ELF-1 (cell line): ENCODE results near the gene RPP40.
A peak's percentile ranks its signal among the peaks of the same experiment; 100 is the strongest.
"Not testable (repeated sequence)": the region's sequence is repeated elsewhere in the genome, so short reads cannot be mapped to it uniquely, and the experiment has no call there.

ENCODE experiments used
- DNase-seq: peaks from one replicate; pipeline ENCODE4 v3.0.0-alpha.2; 2016; ENCODE audit warnings: low read depth, low spot score

RPP40 gene

GRCh38 chr6:5003604-5004372, at the start of gene RPP40:
Gene RPP40, minus strand, starts transcription at chr6:5004037. Its CDS starts 35 bp downstream, at chr6:5004002.
- DNase-seq = peak; percentile 98

GRCh38 chr6:5053038-5053437, 49.2 kb upstream of the RPP40 start:
- no peak for DNase-seq

GRCh38 chr6:5051394-5051793, 47.6 kb upstream of the RPP40 start:
- DNase-seq = no peak

- DNase-seq = no peak
Measured at GRCh38 chr6:5050009-5050408, 46.2 kb upstream of the RPP40 start.

- DNase-seq = no peak
Measured at GRCh38 chr6:5046430-5046829, 42.6 kb upstream of the RPP40 start.

- no peak for DNase-seq
Measured at GRCh38 chr6:5045416-5045815, 41.6 kb upstream of the RPP40 start.

GRCh38 chr6:5044866-5045265, 41.0 kb upstream of the RPP40 start:
- DNase-seq = no peak

- DNase-seq = no peak
Measured at GRCh38 chr6:5042436-5042835, 38.6 kb upstream of the RPP40 start.

- DNase-seq = no peak
Measured at GRCh38 chr6:5041955-5042354, 38.1 kb upstream of the RPP40 start.

GRCh38 chr6:5036269-5036668, 32.4 kb upstream of the RPP40 start:
- peak; percentile 87 for DNase-seq

GRCh38 chr6:5034736-5035135, 30.9 kb upstream of the RPP40 start:
- peak; percentile 78 for DNase-seq

- DNase-seq = no peak
Measured at GRCh38 chr6:5034328-5034727, 30.5 kb upstream of the RPP40 start.

- DNase-seq = not testable (repeated sequence)
Measured at GRCh38 chr6:5033214-5033904, 29.5 kb upstream of the RPP40 start.

GRCh38 chr6:5032706-5033105, 28.9 kb upstream of the RPP40 start:
- peak; percentile 79 for DNase-seq

GRCh38 chr6:5031150-5031549, 27.3 kb upstream of the RPP40 start:
- no peak for DNase-seq

- peak; percentile 94 for DNase-seq
Measured at GRCh38 chr6:5030596-5031136, 26.8 kb upstream of the RPP40 start.

GRCh38 chr6:5029609-5030008, 25.8 kb upstream of the RPP40 start:
- no peak for DNase-seq

- no peak for DNase-seq
Measured at GRCh38 chr6:5028921-5029320, 25.1 kb upstream of the RPP40 start.

GRCh38 chr6:5028301-5028700, 24.5 kb upstream of the RPP40 start:
- no peak for DNase-seq

GRCh38 chr6:5025911-5026819, 22.3 kb upstream of the RPP40 start:
- peak; percentile 90 for DNase-seq

GRCh38 chr6:5023923-5024322, 20.1 kb upstream of the RPP40 start:
- no peak for DNase-seq

- DNase-seq = no peak
Measured at GRCh38 chr6:5020142-5020541, 16.3 kb upstream of the RPP40 start.
